COLO668 (cell line): Measurements from ENCODE around the gene CERKL.

ENCODE experiments used
- DNase-seq: peaks from one replicate; lab custom pipeline; 2025; ENCODE audit not compliant: unreplicated experiment; lab: John Stamatoyannopoulos, UW

Gene CERKL

DNA sequence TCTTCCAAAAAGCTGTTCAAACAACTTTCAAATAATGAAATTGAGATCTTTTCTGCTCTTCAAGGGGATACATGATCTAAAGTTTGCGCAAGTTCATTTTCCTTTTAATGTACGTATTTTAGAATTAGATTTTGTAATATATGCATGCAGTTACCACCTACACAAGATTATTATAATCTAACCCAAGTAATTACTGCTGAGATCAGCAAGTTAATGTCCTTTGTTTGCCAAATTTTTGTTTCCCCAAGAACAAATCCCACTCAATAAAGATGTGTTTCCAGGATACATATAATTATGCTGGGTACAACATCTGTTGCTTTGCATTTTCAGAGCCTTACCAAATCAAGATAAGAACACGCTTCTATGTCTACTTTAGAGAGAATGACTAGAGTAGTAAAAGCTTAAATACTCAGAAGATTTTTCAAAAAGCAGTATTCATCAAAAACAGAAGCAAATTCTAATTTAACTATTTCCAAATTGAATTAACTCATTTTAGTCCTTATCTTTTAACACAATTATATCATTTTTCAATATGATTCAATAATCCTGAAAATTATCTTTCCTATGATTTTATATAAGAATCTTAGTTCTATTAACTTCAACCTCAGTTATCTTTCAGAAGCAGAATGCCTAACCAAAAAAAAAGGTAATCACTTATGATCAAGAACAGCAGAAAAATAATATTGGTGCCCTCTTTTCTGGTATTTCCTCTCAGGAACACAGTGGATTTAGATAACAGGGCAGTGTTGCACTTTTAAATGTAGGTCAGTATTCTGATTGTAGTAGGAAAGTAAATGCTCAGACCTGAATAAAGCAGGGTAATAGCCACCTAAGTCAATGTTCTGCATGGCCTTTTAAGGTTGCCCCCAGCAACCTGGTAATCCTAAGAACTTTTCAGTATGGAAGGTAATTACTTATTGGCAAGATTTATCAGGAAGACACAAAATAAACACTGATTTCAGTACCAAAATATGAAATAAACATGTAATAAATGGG lies 28.0 kb downstream of the CERKL start:
- DNase-seq: no peak

DNA sequence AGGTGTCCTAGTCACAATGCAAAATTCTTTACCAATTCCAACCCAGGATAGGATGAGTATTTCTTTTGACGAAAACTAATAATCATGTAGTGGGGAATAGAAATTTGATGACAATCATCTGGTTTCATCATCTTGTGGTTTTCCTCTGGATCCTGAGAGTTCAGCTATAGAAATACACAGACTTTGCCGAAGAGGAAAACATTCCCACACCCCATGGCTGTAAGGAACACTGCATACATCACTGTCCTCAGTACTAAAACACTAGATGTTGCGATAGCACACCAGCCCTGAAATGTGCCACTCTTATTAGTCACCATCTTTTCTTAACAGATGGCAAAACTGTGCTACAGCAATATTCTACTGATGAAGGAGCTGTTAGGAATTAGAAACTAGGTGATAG lies 29.4 kb downstream of the CERKL start:
- DNase-seq: no peak

DNA sequence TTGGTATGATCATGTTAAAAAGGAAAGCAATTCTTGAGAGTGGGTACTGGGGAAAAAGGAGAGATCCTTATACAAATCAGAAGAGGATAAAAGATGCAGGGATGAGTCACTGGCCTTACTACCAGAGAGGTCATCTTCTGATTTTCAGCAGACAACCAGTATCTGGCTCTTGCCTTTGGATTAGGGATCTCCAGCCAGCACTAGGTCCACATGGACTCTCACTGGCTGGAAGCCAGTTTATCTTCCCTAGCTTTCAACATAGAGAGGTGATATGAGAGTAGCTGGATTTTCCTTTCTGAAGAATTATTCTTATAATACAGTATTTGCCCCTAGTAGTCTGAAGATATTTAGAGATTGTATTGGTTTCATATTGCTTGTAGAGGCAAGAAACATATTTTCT lies 30.2 kb downstream of the CERKL start:
- no peak for DNase-seq

GRCh38 chr2:181623159-181623558 lies 33.7 kb downstream of the CERKL start:
- no peak for DNase-seq

DNA sequence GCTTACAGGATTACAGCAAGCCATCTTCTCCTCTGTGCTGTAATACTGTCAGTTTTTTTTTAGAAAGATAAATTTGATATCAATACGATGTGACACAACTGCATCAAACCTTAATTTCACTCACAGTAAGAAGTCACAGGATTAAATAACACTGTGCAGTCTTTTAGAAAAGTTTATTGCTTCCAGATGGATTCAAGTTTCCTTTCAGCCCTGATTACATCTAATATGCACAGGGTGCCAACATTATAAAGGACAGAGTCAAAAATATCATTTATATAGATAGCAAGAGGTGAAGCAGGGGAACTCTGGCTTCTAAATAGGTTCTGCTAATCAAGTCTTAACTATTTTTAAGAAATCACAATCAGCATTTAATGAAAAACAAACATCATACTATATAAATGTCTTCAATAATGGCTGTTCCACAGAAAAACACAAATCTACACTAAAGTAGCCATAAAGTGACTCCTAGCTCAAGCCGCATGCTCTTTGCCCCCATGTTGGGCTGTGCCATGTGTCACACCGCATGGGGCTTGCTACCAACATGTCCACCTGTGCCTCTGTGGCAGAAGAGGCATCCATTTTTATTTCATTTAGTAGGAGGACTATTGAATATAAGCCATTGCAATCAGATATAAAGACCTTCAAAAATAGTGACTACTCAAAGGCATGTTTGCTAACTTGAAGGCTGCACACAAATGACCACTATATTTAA lies 35.0 kb downstream of the CERKL start:
- DNase-seq: no peak

GRCh38 chr2:181619516-181619915 lies 37.4 kb downstream of the CERKL start:
- no peak for DNase-seq

DNA sequence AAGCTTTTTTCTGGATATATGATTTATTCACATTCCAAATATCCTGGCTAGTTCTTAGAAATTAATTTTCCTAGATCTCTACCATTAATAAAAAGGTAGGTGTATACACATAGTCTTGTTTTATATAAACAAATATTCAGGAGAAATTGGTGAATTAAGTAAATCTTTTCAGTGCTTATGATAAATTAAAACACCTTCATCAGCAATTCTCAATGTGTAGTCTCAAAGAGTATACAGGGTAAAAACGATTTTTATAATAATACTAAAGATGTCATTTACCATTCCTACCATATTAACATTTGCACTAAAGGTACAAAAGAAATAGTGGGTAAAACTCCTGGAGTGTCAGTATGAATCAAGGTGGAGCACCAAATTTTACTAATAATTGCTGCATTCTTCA lies 40.2 kb downstream of the CERKL start:
- DNase-seq: no peak

DNA sequence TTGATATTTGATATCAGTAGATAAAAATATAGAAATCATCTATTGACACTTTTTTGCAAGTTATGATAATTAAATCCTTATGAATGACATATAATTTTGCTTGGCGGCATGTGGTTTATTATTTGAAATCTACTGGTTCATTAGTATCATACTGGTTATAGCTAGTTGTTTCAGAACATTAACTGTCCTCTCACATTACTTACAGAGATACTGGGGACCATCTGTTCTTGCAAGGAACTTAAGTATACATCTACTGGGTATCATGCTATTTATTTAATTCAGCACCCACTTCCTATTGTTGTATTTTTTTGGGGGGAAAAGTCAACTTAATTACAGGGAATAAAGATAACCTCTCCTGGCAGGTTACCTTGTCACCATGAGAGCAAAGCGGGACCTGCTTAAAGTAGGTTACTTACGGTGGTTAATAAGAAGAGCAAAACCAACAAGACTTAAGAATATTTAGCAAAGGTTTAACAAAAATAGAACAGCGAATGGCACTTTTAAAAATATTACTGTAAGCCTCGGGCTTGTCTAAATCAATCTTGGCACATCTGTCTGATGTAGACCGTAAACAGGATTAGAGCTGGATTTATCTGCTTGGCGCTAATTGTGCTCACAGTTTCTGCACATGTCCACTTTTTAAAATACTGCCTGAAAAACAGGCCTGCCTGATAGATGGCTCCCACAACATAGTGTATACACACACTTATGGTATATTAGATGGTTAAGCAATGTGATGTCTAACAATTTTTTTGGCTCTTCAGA lies 41.8 kb downstream of the CERKL start:
- no peak for DNase-seq

GRCh38 chr2:181613241-181613640 lies 43.7 kb downstream of the CERKL start:
- no peak for DNase-seq

- no peak for DNase-seq
These were observed 49.0 kb downstream of the CERKL start for GRCh38 chr2:181607629-181608590.

DNA sequence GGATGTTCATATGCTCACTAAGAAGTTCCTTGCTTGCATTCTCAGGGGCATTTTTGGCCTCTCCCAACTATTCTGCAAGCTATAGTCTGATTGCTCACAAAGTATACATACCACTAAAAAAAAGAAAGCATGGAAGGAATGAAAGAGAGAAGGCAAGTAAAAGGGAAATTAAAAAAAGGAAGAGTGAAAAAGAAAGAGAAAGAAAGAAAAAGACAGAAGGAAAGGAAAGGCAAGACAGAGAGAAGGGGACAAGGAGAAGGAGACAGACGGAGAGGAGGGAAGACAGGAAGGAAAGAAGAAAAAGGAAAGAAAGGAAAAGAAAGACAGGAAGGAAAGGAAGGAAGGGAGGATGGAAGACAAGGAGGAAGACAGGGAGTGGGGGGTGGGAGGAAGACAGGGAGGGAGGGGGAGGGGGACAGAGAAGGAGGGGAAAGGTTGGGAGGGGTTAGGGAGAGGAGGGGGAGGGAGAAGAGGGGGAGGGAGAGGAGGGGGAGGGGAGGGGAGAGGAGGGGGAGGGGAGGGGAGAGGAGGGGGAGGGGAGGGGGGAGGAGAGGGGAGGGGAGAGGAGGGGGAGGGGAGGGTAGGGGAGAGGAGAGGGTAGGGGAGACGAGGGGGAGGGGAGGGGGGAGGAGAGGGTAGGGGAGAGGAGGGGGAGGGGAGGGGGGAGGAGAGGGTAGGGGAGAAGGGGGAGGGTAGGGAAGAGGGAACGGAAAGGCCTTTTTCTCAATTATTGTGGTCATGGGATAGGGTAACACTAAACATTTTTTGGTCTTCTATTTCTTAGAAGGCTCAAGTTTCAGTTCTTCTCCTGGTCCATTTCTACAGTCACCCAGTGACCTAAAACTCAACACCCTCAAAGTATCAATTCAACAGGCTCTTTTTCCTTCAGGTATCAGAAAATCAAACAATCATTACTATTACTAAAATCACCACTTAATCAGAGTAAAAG lies 50.7 kb downstream of the CERKL start:
- no peak for DNase-seq

GRCh38 chr2:181602017-181602416 lies 54.9 kb downstream of the CERKL start:
- DNase-seq: no peak

DNA sequence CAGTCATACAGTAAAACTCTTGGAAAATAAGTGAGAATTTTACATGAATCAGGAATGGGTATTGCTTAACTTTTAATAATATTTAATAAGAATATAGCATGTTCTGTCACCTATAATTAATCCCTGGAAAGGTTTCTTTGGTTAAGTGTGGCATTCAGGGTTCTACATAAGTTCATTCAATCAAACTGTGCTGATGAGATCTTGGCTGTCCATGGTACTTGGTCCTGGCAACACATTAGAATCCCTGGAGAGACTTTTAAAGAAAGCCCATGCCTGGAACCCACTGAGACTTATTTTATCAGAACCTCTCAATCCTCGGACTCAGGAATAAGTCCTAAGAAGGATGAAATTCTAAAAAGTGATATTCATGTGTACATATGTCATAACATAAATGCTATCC lies 60.3 kb downstream of the CERKL start:
- DNase-seq: no peak

DNA sequence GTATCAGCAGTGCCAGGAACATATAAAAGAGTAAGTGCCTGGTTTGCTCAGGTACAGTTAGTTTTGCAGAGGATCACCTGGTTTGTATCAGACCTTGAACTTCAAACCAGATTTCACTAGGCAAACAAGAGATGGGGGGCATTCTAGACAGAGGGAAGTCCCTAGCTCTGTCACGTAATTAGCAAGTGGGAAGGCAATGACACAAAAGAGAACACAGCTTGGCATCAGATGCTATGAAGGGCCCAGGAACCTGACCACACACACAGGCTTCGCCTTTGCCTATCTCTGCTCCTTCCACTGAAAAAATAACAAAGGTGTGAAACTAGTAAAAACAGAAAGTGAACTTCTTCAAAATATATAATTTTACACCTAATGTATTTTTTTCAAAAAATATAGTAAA lies 62.6 kb downstream of the CERKL start:
- no peak for DNase-seq

- no peak for DNase-seq
These were observed 67.1 kb downstream of the CERKL start for GRCh38 chr2:181589779-181590178.

DNA sequence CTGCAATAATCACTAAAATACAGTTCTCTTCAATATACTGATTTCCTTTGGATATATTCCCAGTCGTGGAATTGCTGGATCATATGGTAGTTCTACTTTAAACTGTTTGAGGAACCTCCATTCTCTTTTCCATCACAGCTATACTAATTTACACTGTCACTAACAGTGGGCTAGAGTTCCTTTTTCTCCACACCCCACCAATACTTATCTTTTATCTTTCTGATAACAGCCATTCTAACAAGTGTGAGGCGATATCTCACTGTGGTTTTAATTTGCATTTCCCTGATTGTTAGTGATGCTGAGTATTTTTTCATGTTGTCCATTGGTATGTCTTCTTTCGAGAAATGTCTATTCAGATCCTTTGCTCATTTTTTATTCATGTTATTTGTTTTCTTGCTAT lies 68.4 kb downstream of the CERKL start:
- DNase-seq: no peak

- DNase-seq: peak; percentile 74
These were observed 70.3 kb downstream of the CERKL start for GRCh38 chr2:181586569-181587081.

DNA sequence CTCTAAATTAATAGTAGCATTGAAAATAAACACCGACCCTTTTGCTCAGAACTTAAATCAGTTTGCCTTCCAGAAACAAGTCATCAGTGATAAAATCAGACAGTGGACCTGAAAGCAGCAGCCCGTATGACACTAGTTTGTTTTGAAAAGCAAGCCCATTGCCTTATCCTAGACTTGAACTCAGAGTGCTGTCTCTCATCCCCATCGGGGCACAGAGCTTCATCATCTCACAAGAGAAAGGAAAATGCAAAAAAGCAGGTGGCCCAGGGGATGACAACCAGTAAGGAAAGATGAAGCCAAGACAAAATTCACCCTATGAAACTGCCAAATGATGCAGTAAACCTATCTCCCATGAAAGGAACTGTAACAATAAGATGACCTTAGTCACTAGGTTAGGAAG lies 71.2 kb downstream of the CERKL start:
- no peak for DNase-seq

GRCh38 chr2:181581534-181581933 lies 75.4 kb downstream of the CERKL start:
- DNase-seq: peak; percentile 8
